Left lobe of liver (tissue), 2 donors: ENCODE data around the gene SLAMF9. TPM values are rescaled to one million over a fixed set of nuclear protein-coding genes. Genes with fewer than 3 reads are reported as not detected.

Experiments used
- ATAC-seq: fragments of 200-7000 bp; cut with Tn5 transposase; one replicate; pipeline ENCODE4 v1.9.1; 2020; ENCODE audit warnings: mild to moderate bottlenecking, moderate library complexity
- DNase-seq: peaks from one replicate; pipeline ENCODE4 v3.0.0-alpha.2; 2020; ENCODE audit warnings: low spot score
- total RNA-seq: library from RNA; stranded (reverse); gene quantifications from one replicate; pipeline ENCODE4 v1.2.1, GENCODE V29; 2021
- donor health status: DM: no; HTN: no; CAD: no; lungs with moderate emphysema.
- donor health status: DM: no; HTN: yes; CAD: no.

SLAMF9 gene
- total RNA-seq, 1 donor from 2014 or later: 0.83 TPM

- ATAC-seq: no peak
Measured at GRCh38 chr1:159935719-159936272, 18.2 kb downstream of the SLAMF9 start.

DNA sequence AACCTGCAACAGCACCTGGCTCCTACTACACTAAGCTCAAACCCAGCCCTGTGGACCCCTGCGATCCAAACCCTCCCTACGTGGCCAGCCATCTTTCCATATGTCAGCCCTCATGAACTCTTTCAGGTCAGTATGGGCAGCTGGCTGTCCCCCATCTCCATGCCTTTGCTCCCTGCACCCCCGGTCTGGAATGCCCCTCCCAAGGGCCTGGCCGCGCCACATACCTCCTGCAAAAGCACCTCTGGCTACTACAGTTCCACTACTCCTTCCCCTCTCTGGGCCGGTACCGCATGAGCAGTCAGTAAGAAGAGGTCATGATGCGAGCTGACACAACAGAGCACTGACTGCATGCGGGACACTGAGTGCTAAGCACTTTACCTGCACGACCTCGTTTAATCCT, 18.7 kb downstream of the SLAMF9 start:
- no peak for ATAC-seq
- no peak for DNase-seq

More at GRCh38 chr1:159935719-159936272, 18.2 kb downstream of the SLAMF9 start:
- no peak for DNase-seq

- DNase-seq (no peak), ATAC-seq (no peak)
Measured at GRCh38 chr1:159934136-159935039, 19.6 kb downstream of the SLAMF9 start.

DNA sequence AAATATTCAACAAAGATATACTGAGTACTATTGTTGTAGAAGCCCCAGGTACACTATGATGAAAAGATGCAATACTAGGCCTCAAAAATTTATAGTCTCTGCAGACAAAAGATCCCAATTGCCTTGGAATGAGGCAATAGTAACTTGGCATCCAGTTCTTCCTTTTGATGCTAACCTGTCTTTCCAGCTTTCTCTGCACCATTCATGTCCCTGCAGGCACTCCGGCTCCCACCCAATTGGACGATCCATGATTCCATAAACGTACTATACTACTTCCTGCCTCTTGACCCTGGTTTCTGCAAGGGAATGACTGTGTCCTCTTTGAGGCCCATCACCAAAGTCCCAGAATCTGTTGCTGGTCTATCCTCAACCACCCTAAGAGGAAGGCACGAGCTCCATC, 20.7 kb downstream of the SLAMF9 start:
- DNase-seq (no peak), ATAC-seq (no peak)

- ATAC-seq (no peak), DNase-seq (no peak)
Measured at GRCh38 chr1:159932296-159933285, 21.4 kb downstream of the SLAMF9 start.

GRCh38 chr1:159931795-159932173, 22.3 kb downstream of the SLAMF9 start:
- no peak for ATAC-seq
- no peak for DNase-seq

DNA sequence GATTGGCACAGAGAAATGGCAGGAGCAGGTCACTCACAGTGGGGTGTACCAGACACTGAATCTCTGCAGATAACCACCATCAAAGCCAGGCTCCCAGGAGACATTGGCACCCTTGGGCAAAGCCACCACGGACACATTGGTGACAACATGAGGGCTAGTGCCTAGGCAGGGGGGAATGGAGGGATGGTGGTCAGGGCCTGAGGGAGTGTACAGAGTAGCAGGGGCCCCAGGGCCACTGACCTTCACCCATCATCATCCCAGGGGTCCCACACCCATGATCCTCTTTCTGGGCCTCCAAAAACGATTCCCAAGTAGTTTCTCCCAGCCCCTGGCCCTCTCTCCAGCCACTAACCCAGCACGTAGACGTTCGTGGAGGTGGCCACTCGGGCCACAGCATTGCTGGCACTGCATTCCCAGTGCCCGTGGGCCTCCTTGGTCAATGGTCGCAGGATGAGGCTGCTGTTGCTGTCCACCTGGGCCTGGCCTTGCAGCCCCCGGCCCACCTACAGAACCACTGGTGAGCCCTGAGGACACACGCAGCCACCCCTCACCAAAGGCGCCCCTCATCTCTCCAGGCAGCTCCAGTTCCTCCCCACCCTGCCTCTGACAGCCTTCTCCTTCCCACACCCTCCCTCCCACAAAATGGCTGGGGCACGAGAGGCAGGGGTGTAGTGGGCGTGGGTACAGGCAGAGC, 22.8 kb downstream of the SLAMF9 start:
- ATAC-seq (no peak), DNase-seq (no peak)

- DNase-seq (no peak), ATAC-seq (no peak)
Measured at GRCh38 chr1:159930634-159931033, 23.4 kb downstream of the SLAMF9 start.

DNA sequence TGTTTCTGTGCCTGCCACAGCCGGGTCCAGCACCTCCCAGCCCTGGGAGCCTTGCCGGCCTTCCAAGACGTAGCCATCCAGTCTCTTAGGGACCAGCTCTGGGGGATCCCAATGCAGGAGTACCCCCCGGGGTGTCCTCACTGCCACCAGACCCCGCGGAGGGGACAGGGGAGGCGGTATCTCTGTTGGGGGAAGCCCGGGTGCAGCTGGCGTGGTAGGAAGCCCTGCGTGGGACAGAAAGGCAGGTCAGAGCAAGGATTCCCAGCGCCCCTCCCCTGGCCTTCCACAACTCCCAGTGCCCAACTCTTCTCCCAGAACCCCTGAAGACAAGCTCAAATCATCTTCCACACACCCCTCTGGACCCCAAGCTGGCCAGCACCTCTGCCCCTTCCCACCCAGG, 23.8 kb downstream of the SLAMF9 start:
- ATAC-seq (no peak), DNase-seq (no peak)

DNA sequence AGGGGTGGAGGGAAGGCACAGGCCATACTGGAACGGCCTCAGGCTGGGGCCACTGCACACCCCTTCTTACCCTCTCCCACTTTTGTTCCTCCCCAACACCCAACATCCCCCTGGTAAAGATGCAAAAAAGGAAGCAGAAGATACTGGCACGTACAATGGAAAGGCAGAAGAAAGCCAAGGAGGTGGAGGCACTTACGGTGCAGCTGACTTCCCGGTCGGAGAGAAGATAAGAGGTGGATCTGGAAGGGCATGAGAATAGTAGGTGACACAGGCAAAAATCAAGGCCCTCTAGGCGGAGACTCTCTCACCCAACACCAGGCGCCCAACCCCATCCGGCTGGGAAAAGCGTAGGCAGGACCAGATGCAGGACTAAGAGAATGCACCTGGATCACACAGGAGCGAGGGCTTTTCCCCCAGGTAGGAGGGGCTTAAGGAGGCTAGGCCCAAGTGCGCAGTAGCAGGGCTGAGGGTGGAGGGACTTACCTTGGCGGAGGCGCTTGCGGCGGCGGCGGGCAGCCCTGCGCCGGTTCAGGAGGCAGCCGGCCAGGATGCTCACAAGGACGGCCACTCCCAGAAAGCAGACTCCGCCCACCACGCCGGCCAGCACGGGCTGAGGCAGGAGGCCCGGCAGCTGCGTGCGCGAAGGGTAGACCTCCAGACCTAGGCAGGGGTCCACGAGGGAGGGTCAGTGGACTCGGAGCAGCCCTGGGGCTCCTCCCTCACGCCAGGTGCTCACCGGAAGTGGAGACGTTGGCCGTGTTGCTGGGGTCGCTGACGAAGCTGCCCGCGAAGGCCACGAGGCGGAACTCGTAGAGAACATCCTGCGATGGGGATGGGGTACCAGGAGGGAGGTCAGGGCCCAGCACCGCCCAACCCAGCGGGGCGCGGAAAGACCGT, 24.6 kb downstream of the SLAMF9 start:
- DNase-seq (no peak), ATAC-seq (no peak)

DNA sequence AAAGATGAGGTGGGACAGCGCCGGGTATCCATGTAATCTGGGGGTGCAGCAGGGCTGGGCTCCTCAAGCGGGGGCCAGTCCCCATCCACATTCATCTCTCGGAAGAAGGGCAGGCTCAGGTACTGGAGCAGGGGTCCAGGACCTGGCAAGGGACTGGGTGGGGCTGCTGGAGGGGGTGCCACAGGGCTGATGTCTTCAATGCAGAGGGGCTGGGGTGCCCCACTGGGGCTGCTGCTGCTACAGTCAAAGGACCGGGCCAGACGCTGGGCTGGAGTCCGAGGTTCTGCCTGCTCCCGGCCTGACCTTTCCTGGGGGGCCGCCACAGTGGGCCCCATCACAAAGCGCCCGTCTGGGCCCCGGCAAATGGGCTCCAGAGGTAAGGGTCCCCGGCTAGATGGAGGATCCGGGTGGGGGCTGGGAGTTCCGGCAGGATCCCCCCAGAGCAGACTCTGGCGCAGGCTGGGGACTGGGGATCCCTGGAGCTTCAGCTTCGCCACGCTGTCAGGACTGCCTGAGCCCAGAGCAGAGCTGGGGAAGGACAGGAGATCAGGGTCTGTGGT, 25.5 kb downstream of the SLAMF9 start:
- DNase-seq (no peak), ATAC-seq (no peak)

GRCh38 chr1:159927849-159928431, 26.1 kb downstream of the SLAMF9 start:
- ATAC-seq: no peak
- no peak for DNase-seq

DNA sequence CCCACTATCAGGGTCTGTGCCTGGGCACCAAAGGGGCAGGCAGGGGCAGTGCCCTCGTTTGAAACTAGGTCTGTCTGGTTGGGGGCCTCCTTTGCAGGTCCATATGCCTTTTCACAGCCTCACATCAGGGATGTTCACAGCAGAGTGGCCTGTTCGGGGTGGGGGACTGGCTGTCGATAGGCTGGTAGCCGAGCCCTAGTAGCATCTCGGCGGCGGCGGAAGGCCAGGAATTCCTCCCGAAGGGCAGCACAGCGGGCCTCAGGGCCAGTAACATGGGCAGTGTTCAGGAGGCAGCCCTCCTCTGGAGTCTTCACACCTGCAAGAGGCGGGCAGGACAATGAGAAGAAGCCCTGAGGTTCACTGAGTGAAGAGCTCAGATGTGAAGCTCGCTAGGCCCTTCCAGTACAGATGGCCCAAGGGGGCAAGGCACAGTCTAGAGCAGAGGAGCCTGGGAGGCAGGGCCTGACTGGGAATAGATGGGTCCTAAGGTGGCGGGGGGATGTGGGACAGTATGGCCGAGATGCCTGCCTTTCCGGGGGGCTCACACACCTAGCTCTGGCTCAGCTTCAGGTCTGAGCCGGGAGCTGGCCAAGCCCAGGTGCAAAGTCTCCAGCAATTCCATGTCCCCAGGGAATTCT, 26.7 kb downstream of the SLAMF9 start:
- ATAC-seq: no peak
- no peak for DNase-seq

DNA sequence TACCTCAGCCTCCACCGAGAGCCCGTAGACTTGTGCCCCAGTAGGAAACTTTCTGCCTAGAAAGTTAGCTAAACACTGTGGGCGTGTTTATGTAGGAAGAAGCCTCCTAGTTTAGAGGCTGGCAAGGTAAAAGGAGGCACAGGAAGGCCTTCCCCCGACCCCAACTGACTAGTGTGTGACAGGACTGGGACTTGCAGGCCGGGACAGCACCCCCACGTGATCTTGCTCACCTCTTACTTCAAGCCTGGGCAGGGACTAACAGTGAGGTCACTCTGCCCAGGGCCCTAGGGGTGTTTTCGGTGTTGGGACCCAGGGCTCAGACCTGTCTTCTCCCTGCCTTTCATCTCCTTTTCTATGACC, 28.3 kb downstream of the SLAMF9 start:
- DNase-seq: peak; percentile 58
- ATAC-seq: peak; percentile 1

DNA sequence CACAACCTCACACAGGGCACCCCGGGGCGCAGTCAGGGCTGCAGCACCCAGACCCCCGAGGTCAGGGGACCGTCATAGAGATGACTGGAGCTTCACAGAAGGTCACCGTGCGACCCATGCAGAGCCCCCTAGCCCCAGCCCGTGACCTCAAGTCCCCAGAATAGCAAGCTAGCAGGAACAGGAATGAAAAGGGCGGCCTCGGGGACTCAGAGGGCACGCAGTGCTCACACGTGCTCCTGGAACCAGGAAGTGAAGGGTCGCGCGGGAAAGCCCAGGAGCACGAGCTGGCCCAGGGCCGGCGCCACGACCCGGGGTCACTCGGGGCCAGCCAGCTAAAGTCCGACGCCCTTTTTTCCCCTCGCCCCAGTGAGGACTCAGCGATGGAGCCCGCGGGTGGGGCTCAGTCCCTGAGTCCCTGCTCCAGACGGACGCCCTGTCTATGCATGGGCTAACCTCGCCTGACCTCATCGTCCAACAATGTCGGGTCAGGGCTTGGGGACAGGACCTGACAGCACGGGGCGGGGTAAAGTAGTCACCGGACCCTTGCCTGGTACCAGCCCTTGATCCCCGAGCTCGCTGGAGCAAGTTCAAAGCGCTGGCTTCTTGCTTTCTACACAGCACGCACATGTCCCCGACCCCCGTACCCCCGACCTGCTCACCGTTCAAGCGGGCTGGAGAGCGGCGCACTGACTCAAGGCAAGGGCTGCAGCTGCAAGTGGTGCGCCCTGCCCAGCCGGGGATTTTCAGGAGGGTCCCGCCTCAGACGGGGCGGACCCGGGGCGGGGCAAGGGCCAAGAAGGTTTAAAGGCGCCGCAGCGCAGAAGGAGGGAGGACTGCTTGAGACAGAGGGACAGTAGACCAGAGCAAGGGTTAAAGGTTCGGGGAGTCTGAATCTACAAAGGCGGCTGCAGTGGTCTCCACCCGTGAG, 29.0 kb downstream of the SLAMF9 start, which contains the start of gene TAGLN2:
Gene TAGLN2 (minus strand): TSS at position 717 of the 928 bp plus-strand sequence. CDS start 4,998 bp downstream, outside the sequence.
- peak; percentile 75 for ATAC-seq
- peak; percentile 89 for DNase-seq

- DNase-seq (peak; percentile 74), ATAC-seq (peak; percentile 19)
Measured at GRCh38 chr1:159924025-159924790, 29.8 kb downstream of the SLAMF9 start.
